Measurements from ENCODE around the gene EZH1.

- TF ChIP-seq SUZ12 (IDR thresholded peaks at IDR 0.05; ENCODE audit: extremely low read depth, insufficient read depth, insufficient read length) (no peak), ZNF274 (IDR thresholded peaks at IDR 0.05; ENCODE audit: low read depth, low read length) (no peak)
Observed at GRCh38 chr17:42695500-42695899, 49.3 kb downstream of the EZH1 start.
